ENCODE measurements around the gene CNKSR3. TPM values are rescaled to one million over a fixed set of nuclear protein-coding genes. Genes with fewer than 3 reads are reported as not detected.

The CNKSR3 gene
- total RNA-seq, 1 donor: 4.7 TPM

- no peak for TF ChIP-seq CTCF (IDR thresholded peaks at IDR 0.05; ENCODE audit: insufficient read depth, low read depth, low read length)
- no peak for DNase-seq (ENCODE audit: low read depth)
- no peak overlapping the region for H3K4me3 ChIP-seq (ENCODE audit: low read depth, low read length)
Observed at GRCh38 chr6:154382740-154383139, 127.7 kb downstream of the CNKSR3 start.

GRCh38 chr6:154381548-154381947 is 128.9 kb downstream of the CNKSR3 start:
- no peak for TF ChIP-seq CTCF (IDR thresholded peaks at IDR 0.05; ENCODE audit: insufficient read depth, low read depth, low read length)
- DNase-seq (ENCODE audit: low read depth): no peak
- no peak overlapping the region for H3K4me3 ChIP-seq (ENCODE audit: low read depth, low read length)

GRCh38 chr6:154380741-154381140 is 129.7 kb downstream of the CNKSR3 start:
- no peak for DNase-seq (ENCODE audit: low read depth)
- H3K4me3 ChIP-seq (ENCODE audit: low read depth, low read length): no peak overlapping the region
- TF ChIP-seq CTCF (IDR thresholded peaks at IDR 0.05; ENCODE audit: insufficient read depth, low read depth, low read length): no peak

- no peak for TF ChIP-seq CTCF (IDR thresholded peaks at IDR 0.05; ENCODE audit: insufficient read depth, low read depth, low read length)
- no peak for DNase-seq (ENCODE audit: low read depth)
Observed at GRCh38 chr6:154379585-154379984, 130.9 kb downstream of the CNKSR3 start.

GRCh38 chr6:154378518-154378917 is 132.0 kb downstream of the CNKSR3 start:
- no peak overlapping the region for H3K4me3 ChIP-seq (ENCODE audit: low read depth, low read length)
- no peak for TF ChIP-seq CTCF (IDR thresholded peaks at IDR 0.05; ENCODE audit: insufficient read depth, low read depth, low read length)
- DNase-seq (ENCODE audit: low read depth): no peak

More at GRCh38 chr6:154379585-154379984, 130.9 kb downstream of the CNKSR3 start:
- no peak overlapping the region for H3K4me3 ChIP-seq (ENCODE audit: low read depth, low read length)

- DNase-seq (ENCODE audit: low read depth): no peak
- TF ChIP-seq CTCF (IDR thresholded peaks at IDR 0.05; ENCODE audit: insufficient read depth, low read depth, low read length): no peak
- H3K4me3 ChIP-seq (ENCODE audit: low read depth, low read length): no peak overlapping the region
Observed at GRCh38 chr6:154377726-154378125, 132.8 kb downstream of the CNKSR3 start.

GRCh38 chr6:154373971-154374370 is 136.5 kb downstream of the CNKSR3 start:
- TF ChIP-seq CTCF (IDR thresholded peaks at IDR 0.05; ENCODE audit: insufficient read depth, low read depth, low read length): no peak
- H3K4me3 ChIP-seq (ENCODE audit: low read depth, low read length): no peak overlapping the region
- DNase-seq (ENCODE audit: low read depth): no peak

All from fibroblast of villous mesenchyme (primary cell).